ENCODE data around the gene ST6GALNAC3.

- TF ChIP-seq CTCF (IDR thresholded peaks at IDR 0.05) (no peak), POLR2A (IDR thresholded peaks at IDR 0.05) (no peak)
Observed at GRCh38 chr1:76577525-76578185, 503.1 kb downstream of the ST6GALNAC3 start.
